Activated CD4-positive, alpha-beta T cell treated with anti-CD3 and anti-CD28 coated beads, Interleukin-2, amount 10 ng/mL, durations not matched to agents 7 days and 5 days (primary cell): ENCODE measurements around the gene RELN. TPM values are rescaled to one million over a fixed set of nuclear protein-coding genes. Genes with fewer than 3 reads are reported as not detected.

ENCODE experiments used
- CTCF ChIA-PET: fragments of 350-600 bp; sonication (Branson Sonifier 250); formaldehyde crosslinking; loops from one replicate; lab custom pipeline; 2021; ENCODE audit warnings: antibody characterized with exemption; lab: Charles Lee
- POLR2A ChIA-PET: fragments of 350-600 bp; sonication (Branson Sonifier 250); formaldehyde crosslinking; loops from one replicate; lab custom pipeline; 2021; ENCODE audit warnings: antibody characterized with exemption; lab: Charles Lee
- DNase-seq: peaks from one replicate; pipeline ENCODE4 v3.0.0-alpha.2; 2020
- H3K27ac Mint-ChIP-seq: one replicate; pipeline ENCODE4 v1.8.0; 2021; ENCODE audit warnings: mild to moderate bottlenecking, moderate library complexity, mixed read lengths
- H3K27me3 Mint-ChIP-seq: one replicate; pipeline ENCODE4 v1.8.0; 2021; ENCODE audit warnings: mixed read lengths
- H3K36me3 Mint-ChIP-seq: one replicate; pipeline ENCODE4 v1.8.0; 2021; ENCODE audit warnings: low read depth, mixed read lengths
- H3K4me1 Mint-ChIP-seq: one replicate; pipeline ENCODE4 v1.8.0; 2021; ENCODE audit warnings: mixed read lengths
- H3K4me3 Mint-ChIP-seq: one replicate; pipeline ENCODE4 v1.8.0; 2021; ENCODE audit warnings: mild to moderate bottlenecking, moderate library complexity, mixed read lengths
- H3K9me3 Mint-ChIP-seq: one replicate; pipeline ENCODE4 v1.8.0; 2021; ENCODE audit warnings: mixed read lengths
- total RNA-seq, 2 experiments: library from RNA; stranded (reverse); gene quantifications; one replicate each; pipeline ENCODE4 v1.2.3, GENCODE V29; 2021

The RELN gene
- total RNA-seq, 2 experiments from 2014 or later: not detected

- H3K36me3 Mint-ChIP-seq: no peaks in the 10 kb centered on the region
- H3K4me1 Mint-ChIP-seq: no peaks in the 10 kb centered on the region
- peaks cover 3% of the 10 kb centered on the region for H3K9me3 Mint-ChIP-seq
- no peaks in the 10 kb centered on the region for H3K27me3 Mint-ChIP-seq
- DNase-seq: no peak
- no peak overlapping the region for H3K27ac Mint-ChIP-seq
- CTCF ChIA-PET: no interaction called here
- H3K4me3 Mint-ChIP-seq: no peak overlapping the region
- POLR2A ChIA-PET: interaction anchor here (0.6 kb wide), 1 partner anchor 11 kb away, joined by 3 read pairs; no protein-coding TSS in a partner anchor
Measured at GRCh38 chr7:103640031-103640779, 349.3 kb downstream of the RELN start.

- H3K4me3 Mint-ChIP-seq: no peak overlapping the region
- no peaks in the 10 kb centered on the region for H3K9me3 Mint-ChIP-seq
- POLR2A ChIA-PET: no interaction called here
- no peaks in the 10 kb centered on the region for H3K4me1 Mint-ChIP-seq
- CTCF ChIA-PET: no interaction called here
- H3K27ac Mint-ChIP-seq: no peak overlapping the region
- no peak for DNase-seq
- no peaks in the 10 kb centered on the region for H3K27me3 Mint-ChIP-seq
- H3K36me3 Mint-ChIP-seq: no peaks in the 10 kb centered on the region
Measured at GRCh38 chr7:103637726-103638125, 351.7 kb downstream of the RELN start.

- H3K4me1 Mint-ChIP-seq: no peaks in the 10 kb centered on the region
- no peak for DNase-seq
- H3K27me3 Mint-ChIP-seq: no peaks in the 10 kb centered on the region
- H3K36me3 Mint-ChIP-seq: no peaks in the 10 kb centered on the region
- H3K27ac Mint-ChIP-seq: no peak overlapping the region
- POLR2A ChIA-PET: no interaction called here
- CTCF ChIA-PET: no interaction called here
- no peak overlapping the region for H3K4me3 Mint-ChIP-seq
- no peaks in the 10 kb centered on the region for H3K9me3 Mint-ChIP-seq
Measured at GRCh38 chr7:103637094-103637493, 352.4 kb downstream of the RELN start.

- Mint-ChIP-seq H3K4me1 (no peaks in the 10 kb centered on the region), H3K36me3 (no peaks in the 10 kb centered on the region), H3K9me3 (no peaks in the 10 kb centered on the region), H3K4me3 (no peak overlapping the region), H3K27ac (no peak overlapping the region), H3K27me3 (no peaks in the 10 kb centered on the region)
- DNase-seq: no peak
- CTCF ChIA-PET: no interaction called here
- POLR2A ChIA-PET: no interaction called here
Measured at GRCh38 chr7:103636153-103636552, 353.3 kb downstream of the RELN start.

- CTCF ChIA-PET: no interaction called here
- Mint-ChIP-seq H3K36me3 (no peaks in the 10 kb centered on the region), H3K4me3 (no peak overlapping the region), H3K27ac (no peak overlapping the region), H3K4me1 (no peaks in the 10 kb centered on the region), H3K9me3 (no peaks in the 10 kb centered on the region), H3K27me3 (no peaks in the 10 kb centered on the region)
- POLR2A ChIA-PET: no interaction called here
- DNase-seq: no peak
Measured at GRCh38 chr7:103632972-103633371, 356.5 kb downstream of the RELN start.

- CTCF ChIA-PET: no interaction called here
- H3K27ac Mint-ChIP-seq: no peak overlapping the region
- H3K4me1 Mint-ChIP-seq: no peaks in the 10 kb centered on the region
- H3K36me3 Mint-ChIP-seq: no peaks in the 10 kb centered on the region
- no peaks in the 10 kb centered on the region for H3K27me3 Mint-ChIP-seq
- no peak overlapping the region for H3K4me3 Mint-ChIP-seq
- DNase-seq: no peak
- POLR2A ChIA-PET: no interaction called here
- H3K9me3 Mint-ChIP-seq: no peaks in the 10 kb centered on the region
Measured at GRCh38 chr7:103632005-103632639, 357.3 kb downstream of the RELN start.

- H3K27me3 Mint-ChIP-seq: no peaks in the 10 kb centered on the region
- ChIA-PET POLR2A (no interaction called here), CTCF (no interaction called here)
- DNase-seq: no peak
- no peaks in the 10 kb centered on the region for H3K9me3 Mint-ChIP-seq
- H3K27ac Mint-ChIP-seq: no peak overlapping the region
- no peak overlapping the region for H3K4me3 Mint-ChIP-seq
- no peaks in the 10 kb centered on the region for H3K36me3 Mint-ChIP-seq
- H3K4me1 Mint-ChIP-seq: no peaks in the 10 kb centered on the region
Measured at GRCh38 chr7:103630318-103630717, 359.1 kb downstream of the RELN start.

GRCh38 chr7:103628742-103629141 lies 360.7 kb downstream of the RELN start:
- Mint-ChIP-seq H3K27ac (no peak overlapping the region), H3K27me3 (peaks cover 2% of the 10 kb centered on the region), H3K4me3 (no peak overlapping the region), H3K9me3 (no peaks in the 10 kb centered on the region), H3K36me3 (no peaks in the 10 kb centered on the region), H3K4me1 (no peaks in the 10 kb centered on the region)
- DNase-seq: no peak
- ChIA-PET CTCF (no interaction called here), POLR2A (interaction anchor here (0.6 kb wide), 1 partner anchor 12 kb away, joined by 3 read pairs; no protein-coding TSS in a partner anchor)

GRCh38 chr7:103626776-103627175 lies 362.7 kb downstream of the RELN start:
- Mint-ChIP-seq H3K27me3 (peaks cover 2% of the 10 kb centered on the region), H3K36me3 (no peaks in the 10 kb centered on the region), H3K9me3 (no peaks in the 10 kb centered on the region), H3K4me1 (no peaks in the 10 kb centered on the region), H3K27ac (no peak overlapping the region), H3K4me3 (no peak overlapping the region)
- POLR2A ChIA-PET: no interaction called here
- CTCF ChIA-PET: no interaction called here
- DNase-seq: no peak

GRCh38 chr7:103622274-103622673 lies 367.2 kb downstream of the RELN start:
- H3K27ac Mint-ChIP-seq: no peak overlapping the region
- ChIA-PET CTCF (no interaction called here), POLR2A (no interaction called here)
- H3K36me3 Mint-ChIP-seq: no peaks in the 10 kb centered on the region
- H3K9me3 Mint-ChIP-seq: no peaks in the 10 kb centered on the region
- no peak overlapping the region for H3K4me3 Mint-ChIP-seq
- peaks cover 5% of the 10 kb centered on the region for H3K27me3 Mint-ChIP-seq
- DNase-seq: no peak
- H3K4me1 Mint-ChIP-seq: no peaks in the 10 kb centered on the region

GRCh38 chr7:103613655-103614642 lies 375.5 kb downstream of the RELN start:
- Mint-ChIP-seq H3K27me3 (peaks cover 5% of the 10 kb centered on the region), H3K27ac (no peak overlapping the region), H3K4me3 (no peak overlapping the region), H3K36me3 (no peaks in the 10 kb centered on the region), H3K9me3 (no peaks in the 10 kb centered on the region), H3K4me1 (no peaks in the 10 kb centered on the region)
- DNase-seq: no peak
- ChIA-PET CTCF (no interaction called here), POLR2A (no interaction called here)

GRCh38 chr7:103609778-103610177 lies 379.7 kb downstream of the RELN start:
- peaks cover 4% of the 10 kb centered on the region for H3K27me3 Mint-ChIP-seq
- CTCF ChIA-PET: no interaction called here
- H3K4me1 Mint-ChIP-seq: no peaks in the 10 kb centered on the region
- POLR2A ChIA-PET: no interaction called here
- no peak overlapping the region for H3K4me3 Mint-ChIP-seq
- H3K36me3 Mint-ChIP-seq: no peaks in the 10 kb centered on the region
- no peak overlapping the region for H3K27ac Mint-ChIP-seq
- H3K9me3 Mint-ChIP-seq: no peaks in the 10 kb centered on the region
- DNase-seq: no peak

GRCh38 chr7:103605640-103606039 lies 383.8 kb downstream of the RELN start:
- POLR2A ChIA-PET: no interaction called here
- Mint-ChIP-seq H3K36me3 (no peaks in the 10 kb centered on the region), H3K4me1 (no peaks in the 10 kb centered on the region), H3K4me3 (no peak overlapping the region), H3K9me3 (no peaks in the 10 kb centered on the region), H3K27me3 (peaks cover 3% of the 10 kb centered on the region), H3K27ac (no peak overlapping the region)
- no peak for DNase-seq
- CTCF ChIA-PET: no interaction called here
